AG10803 (cell line): Measurements from ENCODE around the gene HJURP.

ENCODE experiments used
- DNase-seq: peaks from one replicate; pipeline ENCODE4 v3.0.0; 2010; ENCODE audit warnings: low read depth
- H3K4me3 ChIP-seq: 2 replicates; pipeline ENCODE4 v1.5.1; 2011; ENCODE audit warnings: mild to moderate bottlenecking, low read length, control low read depth
- TF ChIP-seq, protein P1 (sequence below): conservative IDR thresholded peaks from 2 replicates; pipeline ENCODE4 v1.5.1; 2011; ENCODE audit warnings: mild to moderate bottlenecking, low read length, control low read depth, inconsistent platforms

HJURP gene

DNA sequence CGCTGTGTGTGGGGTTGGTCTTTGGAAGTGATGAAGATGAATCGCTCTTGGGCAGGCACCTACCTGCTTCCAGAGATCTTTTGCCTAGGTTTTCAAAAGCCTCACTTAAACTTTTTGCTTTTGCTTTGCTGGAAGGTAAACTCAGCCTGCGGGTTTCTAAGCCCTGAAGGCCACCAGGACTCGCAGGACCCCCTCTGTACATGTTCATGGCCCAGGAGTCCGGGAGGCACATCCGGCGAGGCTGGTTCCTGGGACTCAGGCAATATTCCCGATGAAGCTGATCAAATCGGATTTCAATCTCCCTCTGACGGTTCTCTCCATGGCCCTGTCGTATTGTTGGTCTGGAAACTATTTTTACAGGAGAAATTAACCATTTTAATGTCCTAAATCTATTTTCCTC is 13.2 kb downstream of the HJURP start:
- no peak for DNase-seq
- no peak overlapping the region for H3K4me3 ChIP-seq
- TF ChIP-seq, protein P1, sequence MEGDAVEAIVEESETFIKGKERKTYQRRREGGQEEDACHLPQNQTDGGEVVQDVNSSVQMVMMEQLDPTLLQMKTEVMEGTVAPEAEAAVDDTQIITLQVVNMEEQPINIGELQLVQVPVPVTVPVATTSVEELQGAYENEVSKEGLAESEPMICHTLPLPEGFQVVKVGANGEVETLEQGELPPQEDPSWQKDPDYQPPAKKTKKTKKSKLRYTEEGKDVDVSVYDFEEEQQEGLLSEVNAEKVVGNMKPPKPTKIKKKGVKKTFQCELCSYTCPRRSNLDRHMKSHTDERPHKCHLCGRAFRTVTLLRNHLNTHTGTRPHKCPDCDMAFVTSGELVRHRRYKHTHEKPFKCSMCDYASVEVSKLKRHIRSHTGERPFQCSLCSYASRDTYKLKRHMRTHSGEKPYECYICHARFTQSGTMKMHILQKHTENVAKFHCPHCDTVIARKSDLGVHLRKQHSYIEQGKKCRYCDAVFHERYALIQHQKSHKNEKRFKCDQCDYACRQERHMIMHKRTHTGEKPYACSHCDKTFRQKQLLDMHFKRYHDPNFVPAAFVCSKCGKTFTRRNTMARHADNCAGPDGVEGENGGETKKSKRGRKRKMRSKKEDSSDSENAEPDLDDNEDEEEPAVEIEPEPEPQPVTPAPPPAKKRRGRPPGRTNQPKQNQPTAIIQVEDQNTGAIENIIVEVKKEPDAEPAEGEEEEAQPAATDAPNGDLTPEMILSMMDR: no peak

GRCh38 chr2:233840520-233840919 is 13.8 kb downstream of the HJURP start:
- no peak overlapping the region for H3K4me3 ChIP-seq
- DNase-seq: no peak
- TF ChIP-seq, protein P1: no peak

DNA sequence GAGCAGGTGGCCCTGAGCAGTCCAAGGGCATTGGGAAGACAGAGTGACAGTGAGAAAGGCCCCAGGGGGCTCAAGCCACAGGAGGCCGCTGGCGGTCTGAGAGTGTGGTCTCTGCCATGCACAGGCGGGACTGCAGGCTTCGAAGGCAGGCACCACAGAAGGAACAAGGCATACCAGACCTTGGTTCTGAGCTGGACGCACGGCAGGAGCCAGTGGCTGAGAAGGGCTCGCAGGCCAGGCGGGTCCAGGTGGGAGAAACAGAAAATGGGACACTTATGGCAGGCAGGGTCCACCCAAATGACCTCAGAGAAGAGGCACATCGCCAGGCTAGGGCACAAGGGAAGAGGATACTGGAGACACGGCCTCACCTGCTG is 14.9 kb downstream of the HJURP start:
- TF ChIP-seq, protein P1: no peak
- H3K4me3 ChIP-seq: no peak overlapping the region
- DNase-seq: no peak

- no peak overlapping the region for H3K4me3 ChIP-seq
- DNase-seq: no peak
- TF ChIP-seq, protein P1: no peak
Measured at GRCh38 chr2:233838726-233839446, 15.4 kb downstream of the HJURP start.

GRCh38 chr2:233838251-233838650 is 16.1 kb downstream of the HJURP start:
- no peak for DNase-seq
- no peak overlapping the region for H3K4me3 ChIP-seq
- TF ChIP-seq, protein P1: no peak

DNA sequence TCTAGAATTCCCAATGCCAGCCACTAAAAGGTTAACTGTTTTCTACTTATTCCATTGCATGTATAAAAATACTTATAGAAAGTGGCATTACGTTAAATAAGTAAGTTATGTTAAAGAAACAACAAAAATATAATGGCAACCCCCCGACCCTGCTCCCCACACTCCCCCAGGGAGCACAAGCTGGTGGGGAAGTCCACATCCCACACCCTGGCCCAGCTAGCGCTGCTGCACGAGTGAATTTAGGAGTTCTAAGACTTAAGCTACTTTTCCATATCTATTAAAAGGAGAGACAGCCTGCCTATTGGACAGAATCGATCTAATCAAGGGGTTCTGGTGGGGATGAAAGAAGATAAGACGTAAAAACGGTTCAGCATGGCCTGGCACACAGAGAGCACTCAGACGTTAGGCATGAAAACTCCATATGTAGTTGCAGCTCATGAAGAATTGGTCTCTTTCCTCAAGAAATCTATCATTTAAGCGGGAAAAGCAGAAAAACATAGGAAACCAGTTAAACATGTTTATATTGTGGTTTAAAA is 16.6 kb downstream of the HJURP start:
- no peak overlapping the region for H3K4me3 ChIP-seq
- TF ChIP-seq, protein P1: no peak
- DNase-seq: no peak

DNA sequence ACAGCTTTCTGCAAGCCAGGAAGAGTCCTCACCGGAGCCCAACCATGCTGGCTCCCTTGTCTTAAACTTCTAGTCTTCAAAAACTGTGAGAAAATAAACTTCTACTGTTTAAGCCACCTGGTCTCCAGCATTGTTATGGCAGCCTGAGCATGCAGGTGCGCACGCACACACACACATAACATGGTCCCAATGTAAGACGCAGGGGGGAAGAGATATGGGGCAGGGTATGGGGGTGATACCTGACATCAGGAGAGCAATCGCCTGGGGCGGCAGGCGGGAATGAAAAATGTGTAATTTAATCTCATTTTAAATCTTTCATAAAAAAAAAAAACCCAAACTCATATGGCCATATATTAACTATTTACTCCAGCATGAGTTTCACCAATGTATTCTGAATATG is 18.0 kb downstream of the HJURP start:
- DNase-seq: no peak
- TF ChIP-seq, protein P1: no peak

More for the DNA sequence above, 18.0 kb downstream of the HJURP start:
- H3K4me3 ChIP-seq: no peak overlapping the region
